SKM-1 (cell line): ENCODE measurements around the gene CASZ1.

ENCODE experiments used
- DNase-seq: peaks from one replicate; lab custom pipeline; 2025; ENCODE audit not compliant: unreplicated experiment; lab: John Stamatoyannopoulos, UW

The CASZ1 gene

DNA sequence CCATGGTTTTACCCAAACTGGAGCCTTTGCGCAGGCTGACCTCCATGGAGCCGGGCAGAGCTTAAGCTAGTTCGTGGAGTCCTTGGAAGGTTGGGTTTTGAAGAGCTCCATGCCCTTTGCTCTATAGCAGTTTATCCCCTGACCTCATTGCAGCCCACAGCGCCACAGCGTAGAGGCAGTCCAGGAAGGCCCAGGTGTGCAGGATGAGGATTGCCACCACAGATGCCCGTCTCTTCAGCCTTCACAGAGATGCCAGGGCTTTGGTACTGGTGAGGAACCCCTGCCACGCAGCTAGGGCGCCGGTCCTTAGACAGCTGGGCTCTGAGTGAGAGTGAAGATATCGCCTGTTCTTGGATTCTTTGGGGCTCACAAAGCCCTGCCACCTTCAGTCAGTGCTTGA is 183.1 kb downstream of the CASZ1 start:
- no peak for DNase-seq

DNA sequence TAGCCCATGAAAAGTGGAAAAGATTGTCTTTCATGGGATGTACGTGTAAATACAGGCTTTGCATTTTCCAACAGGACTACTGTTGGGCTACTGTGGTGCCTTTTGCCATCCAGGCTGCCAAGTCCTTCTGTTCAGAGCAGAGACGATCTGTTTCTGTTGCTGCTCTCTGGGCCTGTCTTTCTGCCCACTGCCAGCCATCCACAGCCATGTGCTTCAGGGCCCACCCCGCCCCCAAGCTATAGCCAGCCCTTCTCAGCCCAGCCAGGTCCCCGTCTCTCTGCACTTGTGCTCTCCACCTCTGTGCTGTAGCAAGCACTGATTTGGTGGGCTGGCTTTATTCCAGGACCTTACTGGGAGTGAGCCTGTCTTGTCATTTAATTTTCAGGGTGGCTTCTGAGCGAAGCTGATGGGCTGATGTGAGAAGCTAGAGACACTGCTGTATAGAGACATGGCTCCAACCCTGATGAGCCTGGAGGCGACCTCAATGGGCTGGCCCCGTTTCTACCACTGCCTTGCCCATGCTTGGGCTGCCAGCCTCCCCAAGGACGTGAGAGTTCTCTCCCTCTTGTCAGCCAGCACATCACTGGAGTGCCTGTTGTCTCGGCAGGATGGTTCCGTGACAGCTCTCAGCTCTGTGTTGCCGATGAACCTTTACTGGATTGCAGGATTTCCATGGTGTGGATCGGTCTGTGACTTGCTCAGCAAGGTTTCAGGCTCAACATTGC is 183.8 kb downstream of the CASZ1 start:
- no peak for DNase-seq

DNA sequence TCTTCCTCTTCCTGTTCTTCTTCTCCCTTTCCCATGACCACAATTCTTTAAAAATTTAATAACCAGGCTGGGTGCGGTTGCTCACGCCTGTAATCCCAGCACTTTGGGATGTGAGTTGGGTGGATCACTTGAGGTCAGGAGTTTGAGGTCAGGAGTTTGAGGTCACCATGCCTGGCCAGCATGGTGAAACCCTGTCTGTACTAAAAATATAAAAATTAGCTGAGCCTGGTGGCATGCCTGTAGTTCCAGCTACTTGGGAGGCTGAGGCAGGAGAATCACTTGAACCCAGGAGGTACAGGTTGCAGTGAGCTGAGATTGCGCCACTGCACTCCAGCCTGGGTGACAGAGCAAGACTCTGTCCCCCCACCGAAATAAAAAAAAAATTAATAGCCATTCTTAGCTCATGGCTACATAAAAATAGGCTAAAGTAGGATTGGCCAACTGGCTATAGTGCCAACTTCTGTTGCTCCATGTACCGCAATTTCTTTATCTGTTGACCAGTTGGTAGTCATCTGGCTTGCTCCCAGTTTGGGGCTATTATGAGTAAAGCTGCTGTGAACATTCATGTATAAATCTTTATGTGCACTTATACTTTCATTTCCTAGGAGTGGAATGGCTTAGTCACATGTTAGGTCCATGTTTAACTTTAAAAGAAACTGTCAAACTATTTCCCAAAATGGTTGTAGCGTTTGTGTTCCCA is 185.4 kb downstream of the CASZ1 start:
- DNase-seq: no peak

DNA sequence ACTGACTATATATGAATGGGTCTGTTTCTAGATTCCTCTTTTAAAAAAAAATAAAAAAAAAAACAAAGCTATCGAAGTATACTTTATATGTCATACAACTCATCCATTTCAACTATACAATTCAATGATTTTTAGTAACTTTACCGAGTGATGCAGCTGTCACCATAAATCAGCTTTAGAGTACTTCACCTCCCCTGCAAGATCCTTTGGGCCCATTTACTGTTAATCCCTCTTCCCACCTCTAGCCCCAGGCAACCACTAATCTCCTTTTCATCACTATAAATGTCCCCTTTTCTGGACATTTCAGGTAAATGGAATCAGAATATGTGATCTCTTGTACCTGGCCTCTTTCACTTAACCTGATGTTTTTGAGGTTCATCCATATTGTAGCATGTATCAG is 187.8 kb downstream of the CASZ1 start:
- DNase-seq: no peak

DNA sequence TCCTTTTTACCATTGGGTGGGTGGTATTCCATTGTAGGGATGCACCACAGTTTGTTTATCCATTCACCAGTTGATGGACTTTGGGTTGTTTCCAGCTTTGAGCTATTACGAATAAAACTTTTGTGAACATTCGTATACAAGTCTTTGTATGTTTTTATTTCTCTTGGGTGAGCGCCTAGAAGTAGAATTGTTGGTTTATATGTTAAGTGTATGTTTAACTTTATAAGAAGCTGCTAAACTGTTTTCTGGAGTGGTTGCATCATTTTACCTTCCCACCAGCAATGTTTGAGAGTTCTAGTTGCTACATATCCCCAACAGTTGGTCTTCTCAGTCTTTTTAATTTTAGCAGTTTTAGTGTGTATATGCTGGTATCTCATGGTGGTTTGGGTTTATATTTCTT is 189.2 kb downstream of the CASZ1 start:
- no peak for DNase-seq

DNA sequence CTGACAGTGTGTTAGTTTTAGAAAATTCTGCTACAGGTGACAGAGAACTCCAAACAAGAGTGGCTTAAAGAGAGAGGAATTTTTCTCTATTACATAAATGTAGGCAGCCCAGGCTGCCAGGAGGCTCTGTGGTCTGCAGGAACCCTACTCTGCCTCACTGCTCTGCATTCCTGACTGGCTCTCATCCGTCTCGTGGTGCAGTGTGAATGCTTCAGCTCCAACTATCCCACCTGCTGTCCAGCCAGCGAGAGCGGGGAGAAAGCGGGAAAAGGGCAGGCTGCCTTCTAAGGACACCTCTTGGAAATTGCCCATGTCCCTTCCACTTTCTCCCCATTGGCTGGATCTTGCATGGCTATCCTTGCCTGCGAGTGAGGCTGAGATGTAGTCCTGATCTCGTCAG is 190.4 kb downstream of the CASZ1 start:
- no peak for DNase-seq

DNA sequence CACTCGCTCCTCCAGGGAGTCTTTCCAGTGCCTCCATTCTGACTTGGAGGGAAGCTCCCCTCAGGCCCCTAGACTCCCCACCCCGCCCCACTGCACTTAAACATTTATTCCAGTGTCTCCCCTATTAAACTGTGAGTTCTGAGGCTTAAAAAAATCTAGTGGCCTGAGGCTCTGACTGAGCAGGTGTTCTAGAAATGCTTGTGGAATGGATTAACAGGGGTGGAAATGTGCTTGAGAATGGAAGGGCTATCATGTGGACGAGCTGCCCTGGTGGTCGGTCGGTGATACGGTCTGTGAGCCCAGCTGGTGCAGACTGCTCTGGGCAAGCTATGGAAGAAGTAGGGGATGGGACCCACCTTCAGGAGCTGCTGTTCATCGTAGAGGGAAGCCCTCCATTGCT is 191.5 kb downstream of the CASZ1 start:
- no peak for DNase-seq

DNA sequence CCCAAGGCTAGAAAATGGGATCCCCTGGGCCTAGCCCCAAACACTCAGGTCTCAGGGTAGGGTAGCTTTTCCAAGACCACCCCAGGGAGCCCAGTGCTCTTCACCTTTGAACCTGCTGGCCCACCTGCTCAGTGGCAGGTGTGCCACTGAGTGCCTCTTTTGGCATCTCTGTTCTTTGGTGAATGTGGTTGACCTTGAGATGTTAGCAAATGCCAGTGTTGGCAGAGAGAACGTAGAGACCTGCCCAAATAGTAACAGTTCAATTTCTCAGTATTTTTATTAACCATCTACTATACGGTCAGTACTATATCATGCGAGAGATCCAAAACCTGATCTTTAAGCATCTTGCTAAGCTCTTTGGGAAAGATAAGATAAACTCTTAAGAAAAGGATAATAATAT is 193.5 kb downstream of the CASZ1 start:
- no peak for DNase-seq

DNA sequence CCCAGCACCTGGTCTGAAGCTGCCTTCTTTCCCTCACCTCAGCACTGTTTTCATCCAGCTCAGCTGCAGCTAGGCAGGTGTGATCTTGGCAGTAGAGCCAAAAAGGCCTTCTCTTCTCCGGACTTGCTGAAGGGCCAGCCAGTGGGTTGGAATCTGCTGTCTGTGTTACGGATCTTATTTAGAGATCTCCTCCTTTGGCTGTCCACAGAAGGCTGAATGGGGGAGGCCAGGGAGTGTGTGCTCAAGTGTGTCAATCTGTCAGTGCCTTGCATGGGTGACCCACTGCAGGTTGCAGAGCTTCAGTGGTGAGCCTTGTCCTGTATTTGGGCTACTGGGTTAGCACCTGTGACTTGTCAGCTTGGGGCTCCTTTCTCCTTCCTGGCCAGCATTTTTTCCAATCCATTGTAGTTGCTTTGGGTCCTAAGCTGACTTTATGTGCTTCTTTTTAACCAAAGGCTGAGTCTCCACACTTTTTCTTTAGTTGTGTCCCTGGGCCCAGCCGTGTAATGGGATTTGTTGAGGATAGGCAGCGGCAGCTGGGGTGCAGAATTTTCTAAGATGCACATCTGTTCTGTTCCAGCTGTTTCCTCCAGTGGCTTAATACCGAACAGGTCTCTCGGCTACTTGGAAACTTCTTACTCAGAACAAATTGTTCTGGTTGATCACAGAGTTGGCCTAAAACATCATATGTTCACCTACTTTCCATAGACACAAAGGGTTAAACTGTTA is 194.9 kb downstream of the CASZ1 start:
- DNase-seq: no peak

DNA sequence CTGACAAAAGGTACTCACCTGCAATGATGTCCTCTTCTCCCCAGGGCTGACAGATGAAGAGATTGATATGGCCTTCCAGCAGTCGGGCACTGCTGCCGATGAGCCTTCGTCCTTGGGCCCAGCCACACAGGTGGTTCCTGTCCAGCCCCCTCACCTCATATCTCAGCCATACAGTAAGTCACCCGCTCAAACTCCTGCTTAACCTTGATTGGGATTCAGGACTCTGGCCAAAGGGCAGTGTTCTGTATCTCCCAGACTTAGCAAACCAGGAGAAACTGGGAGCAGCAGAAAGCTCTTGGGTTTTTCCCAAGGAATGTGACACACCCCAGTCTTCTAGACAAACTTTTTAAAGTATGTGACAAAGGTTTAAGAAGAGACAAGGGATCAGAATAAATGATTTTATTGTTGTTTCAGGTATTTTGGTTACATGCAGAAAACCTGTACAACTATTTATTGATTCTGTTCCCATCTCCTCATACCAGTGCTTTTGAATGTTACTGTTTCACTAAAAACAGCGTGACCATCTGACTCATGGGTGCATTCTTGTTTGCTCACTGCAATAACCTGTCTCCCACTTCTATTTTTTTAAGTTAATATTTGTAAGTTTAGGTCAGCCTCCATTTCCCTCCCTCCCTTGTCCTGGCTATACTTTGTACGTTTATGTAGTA is 197.1 kb downstream of the CASZ1 start:
- DNase-seq: no peak

DNA sequence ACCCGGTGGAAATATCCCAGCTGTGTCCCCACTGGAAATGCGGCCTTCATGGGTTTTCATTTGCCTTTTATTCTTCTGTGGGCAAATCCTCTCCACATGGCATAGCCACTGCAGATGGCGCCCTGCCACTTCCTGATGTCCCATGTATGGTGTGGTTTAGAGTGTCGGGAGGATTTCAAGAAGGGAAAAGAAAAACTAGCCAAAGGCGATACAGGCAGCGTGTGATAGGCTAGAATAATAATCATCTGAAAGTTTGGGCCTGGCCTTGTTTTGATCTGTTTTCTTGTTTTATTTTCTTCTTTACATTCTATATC is 198.1 kb downstream of the CASZ1 start:
- DNase-seq: no peak

DNA sequence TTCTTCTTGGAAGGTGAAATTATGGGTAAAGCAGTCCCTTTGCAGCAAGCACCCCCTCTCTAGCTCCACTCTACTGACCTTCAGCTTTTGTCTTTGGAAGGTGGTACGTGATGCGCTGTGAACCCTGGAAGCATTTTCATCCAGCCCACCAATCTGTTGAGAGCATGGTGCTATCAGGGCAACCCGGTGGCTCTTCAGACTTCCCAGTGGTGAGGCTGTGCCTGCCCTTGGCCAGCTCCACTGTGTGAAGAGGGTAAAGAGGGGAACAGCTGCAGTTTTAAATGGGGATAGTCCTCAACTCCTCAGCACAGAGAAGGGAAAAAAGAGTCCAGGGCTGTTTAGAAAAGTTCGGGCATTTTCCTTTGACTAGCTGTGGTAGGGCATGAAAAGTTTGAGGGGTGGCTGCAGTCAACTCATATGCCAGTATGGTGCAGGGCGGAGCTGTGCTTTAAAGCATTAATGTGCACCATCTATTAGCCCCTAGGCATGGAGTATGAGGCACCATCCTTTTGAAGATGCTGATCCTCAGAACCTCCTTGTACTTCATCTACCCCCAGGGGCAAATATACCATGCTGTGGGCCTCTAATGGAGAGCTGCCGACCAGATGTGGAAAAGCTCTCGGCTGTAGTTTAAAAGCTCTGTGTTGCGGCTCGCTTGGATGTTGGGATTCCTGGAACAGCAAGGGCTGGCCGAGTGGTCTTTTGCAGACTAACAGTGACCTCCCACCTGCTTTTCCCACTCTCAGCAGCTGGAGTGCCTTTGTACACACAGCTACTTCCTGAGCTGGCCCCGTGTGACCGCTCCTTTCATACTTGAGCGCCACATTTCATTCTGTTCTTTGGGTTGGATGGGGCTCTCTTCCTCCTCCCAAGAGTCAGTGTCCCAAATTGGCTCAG is 198.7 kb downstream of the CASZ1 start:
- no peak for DNase-seq

DNA sequence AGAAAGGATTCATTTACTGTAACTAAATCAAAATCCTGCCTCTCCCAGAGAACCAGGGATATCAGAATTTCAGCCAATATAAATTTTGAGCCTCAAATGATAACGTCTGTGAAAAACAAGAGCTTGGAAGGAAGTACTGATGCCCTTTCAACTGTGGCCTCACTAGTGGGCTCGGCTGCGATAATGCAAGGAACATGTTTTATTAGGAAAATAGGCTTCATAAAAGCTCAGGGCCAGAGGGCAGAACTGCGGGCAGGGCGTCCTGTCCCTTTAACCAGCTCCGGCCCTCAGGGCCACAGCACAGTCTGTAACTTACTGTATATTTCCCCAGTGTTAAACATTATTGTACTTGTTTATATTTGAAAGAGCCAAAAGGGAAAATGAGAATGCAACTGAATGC is 199.7 kb downstream of the CASZ1 start:
- no peak for DNase-seq

DNA sequence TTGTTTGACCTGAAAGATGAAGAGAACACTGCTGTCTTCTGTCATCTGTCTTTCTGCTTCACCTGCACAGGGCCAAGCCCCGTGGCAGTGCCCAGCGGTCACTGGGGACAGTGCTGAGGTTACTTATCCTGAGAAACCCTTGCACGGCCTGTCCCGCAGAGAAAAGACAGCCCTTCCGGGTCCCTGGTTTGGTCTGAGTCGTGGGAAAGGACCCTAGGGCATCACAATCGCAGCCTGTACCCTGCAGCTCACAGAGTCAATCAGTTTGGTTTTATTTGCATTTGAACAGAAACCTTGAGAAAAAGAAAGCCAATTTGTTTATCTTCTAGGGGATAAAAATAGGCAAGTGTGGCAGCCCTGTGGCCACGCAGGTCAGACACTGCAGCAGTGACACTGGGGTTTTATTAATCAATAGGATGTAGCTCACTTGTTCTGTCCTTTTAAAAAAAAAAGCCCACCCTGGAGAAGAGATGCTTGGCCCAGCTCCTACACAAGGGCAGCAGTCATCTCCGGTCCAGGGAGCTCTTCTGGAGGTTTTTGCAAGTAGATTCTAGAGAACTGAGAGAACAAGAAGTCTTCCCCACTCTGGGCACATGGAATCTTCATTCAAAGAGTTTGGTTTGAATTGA is 201.7 kb downstream of the CASZ1 start:
- no peak for DNase-seq

DNA sequence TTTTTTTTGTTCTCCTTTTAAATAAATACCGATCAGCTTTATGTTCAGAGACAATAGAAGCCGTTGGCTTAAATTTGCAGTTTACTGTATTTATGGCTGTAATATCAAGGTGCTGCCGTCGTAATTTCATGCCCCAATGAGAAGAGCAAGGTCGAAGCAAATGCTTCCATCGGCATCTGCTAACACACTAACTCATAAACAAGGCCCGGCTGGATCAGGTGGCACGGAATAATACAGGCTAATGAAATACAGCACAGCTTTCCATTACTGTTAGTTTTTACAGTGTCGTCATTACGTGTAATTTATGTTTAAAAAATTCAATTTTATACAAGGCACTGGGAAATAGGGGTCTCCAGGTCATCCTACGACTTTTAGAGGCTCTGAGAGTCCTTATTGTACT is 202.7 kb downstream of the CASZ1 start:
- no peak for DNase-seq

DNA sequence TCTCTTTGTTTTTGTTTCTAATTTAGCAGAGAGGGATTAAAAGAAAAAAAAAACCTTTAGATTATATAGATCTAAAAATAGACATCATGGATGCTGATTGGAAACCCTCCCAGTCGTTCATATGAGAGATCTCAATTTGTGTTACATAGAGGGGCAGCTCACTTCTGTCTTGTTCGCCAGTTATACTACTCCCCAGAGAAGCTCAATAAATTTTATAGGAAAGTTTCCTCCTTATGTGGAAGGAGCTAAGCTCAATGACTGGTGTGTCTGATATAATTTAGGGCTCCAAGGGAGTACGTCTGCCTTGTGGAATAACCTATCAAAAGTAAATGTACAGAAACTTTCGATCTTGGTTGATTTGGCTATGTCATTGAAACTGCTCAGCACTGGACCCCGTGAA is 204.1 kb downstream of the CASZ1 start:
- no peak for DNase-seq

DNA sequence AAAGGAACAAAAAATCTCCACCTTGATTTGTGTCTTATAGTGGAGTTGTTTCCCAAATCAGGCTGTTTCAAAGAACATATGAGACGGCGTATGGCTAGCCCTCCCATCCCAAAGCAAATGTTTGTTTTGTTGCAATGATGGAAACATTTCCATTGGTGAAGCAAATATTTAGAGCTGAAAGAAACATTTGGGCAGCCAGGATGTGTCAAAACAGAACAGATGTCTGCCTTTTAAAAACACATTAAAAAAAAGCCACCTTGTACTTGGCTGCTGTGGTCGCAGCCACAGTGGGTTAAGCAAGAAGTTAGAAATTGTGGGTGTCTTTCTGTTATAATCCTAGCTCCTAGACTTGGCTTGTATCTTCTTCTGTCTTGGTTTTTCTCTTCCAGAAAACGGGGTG is 205.4 kb downstream of the CASZ1 start:
- no peak for DNase-seq

DNA sequence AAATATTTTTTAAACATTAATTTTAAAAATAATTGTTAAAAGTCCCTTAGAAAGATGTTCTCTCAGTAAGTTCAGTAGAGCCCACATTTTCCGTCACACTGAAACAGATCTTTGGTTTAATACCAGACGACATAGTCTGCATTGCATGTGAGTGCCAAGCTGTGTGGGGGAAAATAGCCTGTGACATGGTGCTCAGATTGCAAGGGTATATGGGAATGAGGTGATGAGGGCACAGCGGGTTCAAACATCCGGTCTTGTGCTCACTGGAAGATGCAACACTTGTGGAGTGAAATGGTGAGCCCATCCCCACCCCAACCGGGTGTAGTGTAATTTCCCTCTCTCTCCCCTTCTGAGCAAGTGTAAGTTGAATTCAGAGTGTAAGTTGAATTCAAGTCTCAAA is 207.4 kb downstream of the CASZ1 start:
- DNase-seq: no peak

DNA sequence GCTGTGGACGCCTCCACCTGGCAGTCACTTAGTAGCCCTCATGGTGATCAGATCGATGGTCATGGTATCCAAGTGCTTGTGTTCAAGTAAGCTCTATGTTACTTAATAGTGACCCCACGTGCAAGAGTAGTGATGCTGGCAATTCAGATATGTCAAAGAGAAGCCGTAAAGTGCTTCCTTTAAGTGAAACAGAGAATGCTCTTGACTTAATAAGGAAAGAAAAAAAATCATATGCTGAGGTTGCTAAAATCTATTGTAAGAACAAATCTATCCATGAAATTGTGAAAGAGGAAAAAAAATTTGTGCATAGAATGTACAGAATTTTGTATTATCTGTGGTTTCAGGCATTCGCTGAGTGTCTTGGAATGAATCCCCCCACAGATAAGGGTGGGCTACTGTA is 207.8 kb downstream of the CASZ1 start:
- no peak for DNase-seq
